Ascending aorta (tissue), 2 donors: ENCODE data around the gene RXFP1. TPM values are rescaled to one million over a fixed set of nuclear protein-coding genes. Genes with fewer than 3 reads are reported as not detected.

Experiments
- DNase-seq, 2 donors: peaks; one replicate each; pipeline ENCODE4 v3.0.0-alpha.2; 2019; ENCODE audit warnings: low spot score in 2 of 2
- H3K27ac ChIP-seq, 2 donors: fragments of 200-600 bp; sonication (generic); one replicate each; pipeline ENCODE4 v1.5.1; 2016 to 2017; ENCODE audit warnings: mild to moderate bottlenecking in 1 of 2
- H3K27me3 ChIP-seq: fragments of 200-600 bp; sonication (generic); one replicate; pipeline ENCODE4 v1.5.1; 2017
- H3K36me3 ChIP-seq, 2 donors: fragments of 200-600 bp; sonication (generic); one replicate each; pipeline ENCODE4 v1.5.1; 2016
- H3K4me1 ChIP-seq, 2 donors: fragments of 200-600 bp; sonication (generic); one replicate each; pipeline ENCODE4 v1.5.1; 2016 to 2017; ENCODE audit warnings: mild to moderate bottlenecking in 1 of 2
- H3K4me3 ChIP-seq, 2 donors: fragments of 200-600 bp; sonication (generic); one replicate each; pipeline ENCODE4 v1.5.1; 2016 to 2017; ENCODE audit warnings: mild to moderate bottlenecking in 1 of 2
- H3K9me3 ChIP-seq, 2 donors: fragments of 200-600 bp; sonication (generic); one replicate each; pipeline ENCODE4 v1.5.1; 2016
- intact Hi-C: fragments of 100-400 bp; cut with DNase I; formaldehyde crosslinking; loops from one replicate; pipeline ENCODE4 v1.15.1; 2023
- total RNA-seq: library from RNA; depleted of rRNA; stranded (reverse); fragments of >200 nt; gene quantifications from one replicate; pipeline ENCODE4 v1.1.0, GENCODE V29; 2016
- TF ChIP-seq, protein P1 (sequence below), 3 experiments: fragments of 200-600 bp in 2 of 3; fragments of 450-650 bp in 1 of 3; sonication (generic) in 2 of 3; IDR thresholded peaks; one replicate each; pipeline ENCODE4 v1.5.1; 2016 to 2019; ENCODE audit warnings: antibody characterized with exemption in 3 of 3, mild to moderate bottlenecking in 1 of 3, moderate library complexity in 1 of 3

RXFP1 gene
- total RNA-seq, 1 donor from 2014 or later, result 0.75 TPM

DNA sequence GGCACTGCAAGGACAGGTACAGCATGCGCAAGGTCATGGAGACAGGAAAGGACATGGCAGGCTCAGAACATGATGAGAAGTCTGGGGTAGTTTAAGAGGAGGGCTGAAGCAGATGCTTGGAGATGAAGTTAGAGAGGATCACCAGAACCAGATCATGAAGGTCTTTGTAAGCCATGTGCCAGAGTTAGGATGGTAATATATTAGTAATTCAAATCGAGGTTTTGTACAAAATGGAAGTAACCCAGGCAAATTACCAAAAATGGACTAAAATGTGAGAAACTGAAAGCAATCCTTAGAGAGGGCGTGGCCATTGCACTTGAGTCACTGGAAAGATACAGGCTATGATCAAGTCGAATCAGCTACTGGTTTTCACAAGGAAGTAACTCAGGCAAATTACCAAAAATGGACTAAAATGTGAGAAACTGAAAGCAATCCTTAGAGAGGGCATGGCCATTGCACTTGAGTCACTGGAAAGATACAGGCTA lies 13.5 kb downstream of the RXFP1 start:
- TF ChIP-seq, protein P1, sequence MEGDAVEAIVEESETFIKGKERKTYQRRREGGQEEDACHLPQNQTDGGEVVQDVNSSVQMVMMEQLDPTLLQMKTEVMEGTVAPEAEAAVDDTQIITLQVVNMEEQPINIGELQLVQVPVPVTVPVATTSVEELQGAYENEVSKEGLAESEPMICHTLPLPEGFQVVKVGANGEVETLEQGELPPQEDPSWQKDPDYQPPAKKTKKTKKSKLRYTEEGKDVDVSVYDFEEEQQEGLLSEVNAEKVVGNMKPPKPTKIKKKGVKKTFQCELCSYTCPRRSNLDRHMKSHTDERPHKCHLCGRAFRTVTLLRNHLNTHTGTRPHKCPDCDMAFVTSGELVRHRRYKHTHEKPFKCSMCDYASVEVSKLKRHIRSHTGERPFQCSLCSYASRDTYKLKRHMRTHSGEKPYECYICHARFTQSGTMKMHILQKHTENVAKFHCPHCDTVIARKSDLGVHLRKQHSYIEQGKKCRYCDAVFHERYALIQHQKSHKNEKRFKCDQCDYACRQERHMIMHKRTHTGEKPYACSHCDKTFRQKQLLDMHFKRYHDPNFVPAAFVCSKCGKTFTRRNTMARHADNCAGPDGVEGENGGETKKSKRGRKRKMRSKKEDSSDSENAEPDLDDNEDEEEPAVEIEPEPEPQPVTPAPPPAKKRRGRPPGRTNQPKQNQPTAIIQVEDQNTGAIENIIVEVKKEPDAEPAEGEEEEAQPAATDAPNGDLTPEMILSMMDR (IDR thresholded peaks at IDR 0.05), result no peak
- no peaks in the 10 kb centered on the region for H3K9me3 ChIP-seq
- intact Hi-C loops, result no loop called here
- no peak for DNase-seq
- H3K27ac ChIP-seq, result no peak overlapping the region
- no peaks in the 10 kb centered on the region for H3K27me3 ChIP-seq
- H3K4me1 ChIP-seq, result no peaks in the 10 kb centered on the region
- H3K4me3 ChIP-seq, result peak overlapping the region in 1 of 2 donors; percentile 11
- no peaks in the 10 kb centered on the region for H3K36me3 ChIP-seq

DNA sequence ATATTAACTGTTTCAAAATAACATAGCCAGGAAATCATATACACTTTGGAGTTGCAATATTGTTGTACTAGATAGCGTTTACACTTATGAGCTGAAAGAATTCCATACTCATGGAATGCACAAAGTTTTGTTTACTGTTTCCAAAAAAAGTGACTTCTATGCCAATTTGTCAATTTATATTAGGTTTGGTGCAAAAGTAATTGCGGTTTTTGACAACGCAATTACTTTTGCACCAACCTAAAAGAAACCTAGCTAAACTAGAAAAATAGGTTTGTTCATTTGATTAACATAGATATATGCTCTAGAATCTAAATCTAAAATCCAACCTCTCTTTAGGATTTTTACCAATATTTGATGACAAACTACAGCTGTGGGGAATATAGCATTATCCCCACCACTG lies 15.2 kb downstream of the RXFP1 start:
- TF ChIP-seq, protein P1 (IDR thresholded peaks at IDR 0.05), result no peak
- no peak overlapping the region for H3K4me3 ChIP-seq
- H3K27me3 ChIP-seq, result no peaks in the 10 kb centered on the region
- no peaks in the 10 kb centered on the region for H3K9me3 ChIP-seq
- no peak for DNase-seq
- H3K4me1 ChIP-seq, result no peaks in the 10 kb centered on the region
- H3K36me3 ChIP-seq, result no peaks in the 10 kb centered on the region
- intact Hi-C loops, result no loop called here
- no peak overlapping the region for H3K27ac ChIP-seq

DNA sequence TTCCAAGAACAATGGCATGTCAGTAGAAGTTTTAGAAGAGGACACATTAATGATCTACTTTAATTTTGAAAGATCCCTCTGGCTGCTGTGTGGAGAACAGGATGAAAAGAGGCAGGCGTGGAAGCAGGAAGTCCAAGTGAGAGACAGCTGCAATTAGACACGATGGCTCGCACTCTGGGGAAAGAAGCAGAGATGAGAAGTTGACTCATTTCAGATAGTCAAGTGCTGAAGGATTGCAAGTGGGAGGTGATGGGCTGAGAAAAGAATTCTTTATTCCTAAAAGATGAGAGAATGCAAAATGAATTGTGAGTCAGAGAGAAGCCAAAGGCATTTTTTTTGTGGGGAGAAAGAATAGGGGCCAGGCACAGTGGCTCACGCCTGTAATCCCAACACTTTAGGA lies 16.5 kb downstream of the RXFP1 start:
- Histone ChIP-seq H3K27ac (no peak overlapping the region), H3K27me3 (no peaks in the 10 kb centered on the region), H3K4me3 (no peak overlapping the region), H3K36me3 (no peaks in the 10 kb centered on the region), H3K9me3 (no peaks in the 10 kb centered on the region), H3K4me1 (no peaks in the 10 kb centered on the region)
- intact Hi-C loops, result no loop called here
- no peak for DNase-seq
- TF ChIP-seq, protein P1 (IDR thresholded peaks at IDR 0.05), result no peak

DNA sequence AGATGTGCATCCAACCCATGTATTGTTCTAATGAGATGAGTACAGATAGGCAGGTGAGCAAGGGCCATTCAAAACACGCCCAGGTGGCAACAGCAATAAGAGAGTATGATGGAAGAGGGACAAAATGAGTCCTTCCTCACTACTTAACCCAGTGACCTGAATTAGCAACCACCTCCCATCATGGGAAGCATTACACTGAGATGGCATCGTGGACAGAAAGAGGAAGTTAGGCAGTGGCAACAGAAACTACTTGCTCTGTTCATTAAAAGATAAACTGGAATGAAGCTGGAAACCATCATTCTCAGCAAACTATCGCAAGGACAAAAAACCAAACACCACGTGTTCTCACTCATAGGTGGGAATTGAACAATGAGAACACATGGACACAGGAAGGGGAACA lies 17.2 kb downstream of the RXFP1 start:
- TF ChIP-seq, protein P1 (IDR thresholded peaks at IDR 0.05), result no peak
- no peaks in the 10 kb centered on the region for H3K36me3 ChIP-seq
- H3K9me3 ChIP-seq, result no peaks in the 10 kb centered on the region
- H3K4me3 ChIP-seq, result no peak overlapping the region
- DNase-seq, result no peak
- H3K27me3 ChIP-seq, result no peaks in the 10 kb centered on the region
- intact Hi-C loops, result no loop called here
- no peak overlapping the region for H3K27ac ChIP-seq
- H3K4me1 ChIP-seq, result no peaks in the 10 kb centered on the region

DNA sequence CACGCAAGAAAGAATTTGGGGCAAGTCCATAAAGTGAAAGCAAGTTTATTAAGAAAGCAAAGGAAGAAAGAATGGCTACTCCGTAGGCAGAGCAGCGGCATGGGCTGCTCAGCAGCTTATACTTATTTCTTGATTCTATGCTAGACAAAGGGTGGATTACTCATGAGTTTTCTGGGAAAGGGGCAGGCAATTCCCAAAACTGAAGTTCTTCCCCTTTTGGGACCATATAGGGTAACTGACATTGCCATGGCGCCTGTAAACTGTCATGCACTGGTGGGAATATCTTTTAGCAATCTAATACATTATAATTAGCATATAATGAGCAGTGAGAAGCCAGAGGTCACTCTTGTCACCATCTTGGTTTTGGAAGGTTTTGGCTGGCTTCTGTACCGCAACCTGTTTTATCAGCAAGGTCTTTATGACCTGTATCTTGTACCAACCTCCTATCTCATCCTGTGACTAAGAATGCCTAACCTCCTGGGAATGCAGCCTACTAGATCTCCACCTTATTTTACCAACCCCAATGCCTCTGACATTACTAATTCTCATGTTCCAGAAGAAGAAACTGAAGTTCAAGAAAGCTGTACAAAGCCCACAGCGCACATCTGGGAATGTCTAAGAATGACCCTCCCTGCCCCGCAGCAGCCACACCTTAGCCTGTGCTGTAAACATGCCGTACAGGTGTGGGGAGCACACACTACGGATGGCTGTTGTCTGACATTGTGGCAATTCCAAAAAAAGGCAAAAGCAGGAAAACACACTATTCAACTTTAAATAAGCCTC lies 18.6 kb downstream of the RXFP1 start:
- intact Hi-C loops, result no loop called here
- no peaks in the 10 kb centered on the region for H3K27me3 ChIP-seq
- no peak for DNase-seq
- H3K4me1 ChIP-seq, result no peaks in the 10 kb centered on the region
- no peaks in the 10 kb centered on the region for H3K9me3 ChIP-seq
- H3K36me3 ChIP-seq, result no peaks in the 10 kb centered on the region
- TF ChIP-seq, protein P1 (IDR thresholded peaks at IDR 0.05), result no peak
- no peak overlapping the region for H3K27ac ChIP-seq
- H3K4me3 ChIP-seq, result no peak overlapping the region
